Right atrium auricular region (tissue), 2 donors: Measurements from ENCODE around the gene RPS27. TPM values are rescaled to one million over a fixed set of nuclear protein-coding genes. Genes with fewer than 3 reads are reported as not detected.

ENCODE experiments used
- DNase-seq: peaks from one replicate; pipeline ENCODE4 v3.0.0-alpha.2; 2019; ENCODE audit warnings: low spot score
- H3K27ac ChIP-seq, 2 donors: fragments of 200-600 bp; sonication (generic); 1 replicate in 1 of 2; 2 replicates in 1 of 2; pipeline ENCODE4 v1.5.1; 2016 to 2019
- H3K27me3 ChIP-seq, 2 donors: fragments of 200-600 bp; sonication (generic); one replicate each; pipeline versions ENCODE4 v1.5.1 to v1.6.0; 2017 to 2019
- H3K36me3 ChIP-seq: fragments of 200-600 bp; sonication (generic); one replicate; pipeline ENCODE4 v1.5.1; 2016
- H3K4me1 ChIP-seq, 2 donors: fragments of 200-600 bp; sonication (generic); one replicate each; pipeline versions ENCODE4 v1.5.1 to v1.6.0; 2017 to 2019
- H3K4me3 ChIP-seq, 2 donors: fragments of 200-600 bp; sonication (generic); 1 replicate in 1 of 2; 2 replicates in 1 of 2; pipeline ENCODE4 v1.5.1; 2017 to 2019; ENCODE audit warnings: mild to moderate bottlenecking in 1 of 2, moderate library complexity in 1 of 2
- H3K9me3 ChIP-seq, 2 donors: fragments of 200-600 bp; sonication (generic); one replicate each; pipeline ENCODE4 v1.5.1; 2019
- CTCF ChIP-seq, 2 donors: fragments of 200-600 bp; sonication (generic); IDR thresholded peaks; one replicate each; pipeline ENCODE4 v1.5.1; 2019; ENCODE audit warnings: antibody characterized with exemption in 2 of 2
- total RNA-seq, 2 donors: library from RNA; depleted of rRNA; stranded (reverse); fragments of >200 nt; gene quantifications; one replicate each; pipeline ENCODE4 v1.1.0, GENCODE V29; 2016

RPS27 gene
- total RNA-seq, 2 donors from 2014 or later: 709 to 1,582 TPM

DNA sequence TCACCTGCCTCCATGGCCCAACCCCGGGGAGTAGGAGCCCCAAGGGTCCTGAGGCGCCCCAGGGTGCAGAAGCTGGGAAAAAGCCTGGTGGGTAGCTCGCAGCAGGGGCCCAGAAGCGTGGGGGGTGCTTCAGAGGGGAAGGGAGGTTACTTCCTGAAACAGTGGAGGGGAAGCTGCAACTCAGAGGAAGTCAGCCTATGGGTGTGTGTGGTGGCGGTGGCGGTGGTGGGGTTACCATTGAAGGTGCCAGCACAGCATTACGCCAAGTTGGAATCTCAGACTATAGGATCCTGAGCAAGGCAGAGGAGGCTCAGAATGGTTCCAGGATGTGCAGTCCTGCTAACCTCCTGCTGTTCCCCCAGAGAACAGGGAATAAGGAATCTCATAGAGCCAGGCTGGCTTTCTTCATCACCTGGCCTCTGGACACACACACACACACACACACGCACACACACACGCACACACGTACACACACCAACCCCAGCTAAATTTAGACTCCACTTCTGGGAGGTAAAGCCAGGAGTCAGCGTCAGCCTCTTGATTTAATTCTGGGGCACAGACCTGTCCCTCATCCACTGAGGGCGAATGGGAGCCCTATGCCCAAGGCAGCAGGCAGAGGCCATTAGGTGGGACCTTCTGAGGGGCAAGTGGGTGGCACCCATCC, 45.3 kb upstream of the RPS27 start:
- H3K36me3 ChIP-seq: peaks cover 56% of the 10 kb centered on the region
- H3K4me1 ChIP-seq: peaks cover 0 to 35% of the 10 kb centered on the region in 2 donors
- no peaks in the 10 kb centered on the region for H3K27me3 ChIP-seq
- no peaks in the 10 kb centered on the region for H3K9me3 ChIP-seq
- peak overlapping the region; percentile 79 to 90 for H3K4me3 ChIP-seq
- peak overlapping the region; percentile 98 for H3K27ac ChIP-seq
- DNase-seq: peak; percentile 69
- no peak for TF ChIP-seq CTCF (IDR thresholded peaks at IDR 0.05)

DNA sequence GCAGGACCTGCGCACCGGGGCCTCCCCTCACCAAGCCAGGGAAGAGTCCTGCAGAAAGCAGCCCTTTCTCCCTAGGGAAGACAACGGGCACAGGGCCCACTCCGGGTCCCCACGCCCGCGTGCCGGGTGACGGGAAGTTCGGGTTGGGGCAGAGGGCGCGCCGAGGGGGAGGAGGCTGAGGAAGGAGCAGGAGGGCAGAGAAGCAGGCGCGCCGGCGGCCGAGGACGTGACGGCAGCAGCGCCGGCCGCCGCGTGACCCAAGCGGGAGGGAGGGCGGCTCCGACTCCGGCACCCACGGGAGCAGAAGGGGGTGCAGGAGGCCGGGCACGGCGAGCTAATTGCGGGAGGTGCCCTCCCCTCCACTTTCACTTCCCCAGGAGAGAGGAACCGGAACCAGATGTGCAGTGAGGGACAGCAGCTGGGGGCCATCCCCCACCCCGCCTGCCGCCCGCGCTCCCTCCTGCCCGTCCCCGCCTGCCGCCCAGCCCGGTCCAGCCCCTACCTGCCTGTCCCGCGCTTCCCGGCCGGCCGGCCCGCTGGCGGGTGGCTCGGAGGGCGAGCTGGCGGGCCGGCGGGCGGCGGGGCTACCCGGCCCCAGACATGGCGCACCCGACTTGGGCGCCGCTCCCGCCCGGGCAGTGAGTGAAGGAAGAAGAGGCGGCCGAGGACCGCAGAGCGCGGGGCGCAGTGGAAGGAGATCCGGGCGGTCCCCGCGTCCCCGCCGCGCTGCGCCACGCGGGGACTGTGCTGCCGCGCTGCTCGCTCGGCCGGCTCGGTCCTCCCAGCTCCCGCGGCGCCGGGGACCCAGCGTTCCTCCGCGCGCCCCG, 44.6 kb upstream of the RPS27 start:
- peak; percentile 91 for DNase-seq
- H3K4me1 ChIP-seq: peaks cover 0 to 35% of the 10 kb centered on the region in 2 donors
- no peaks in the 10 kb centered on the region for H3K9me3 ChIP-seq
- no peak for TF ChIP-seq CTCF (IDR thresholded peaks at IDR 0.05)
- H3K27ac ChIP-seq: peak overlapping the region; percentile 98
- peak overlapping the region; percentile 79 to 90 for H3K4me3 ChIP-seq
- peaks cover 56% of the 10 kb centered on the region for H3K36me3 ChIP-seq
- no peaks in the 10 kb centered on the region for H3K27me3 ChIP-seq

DNA sequence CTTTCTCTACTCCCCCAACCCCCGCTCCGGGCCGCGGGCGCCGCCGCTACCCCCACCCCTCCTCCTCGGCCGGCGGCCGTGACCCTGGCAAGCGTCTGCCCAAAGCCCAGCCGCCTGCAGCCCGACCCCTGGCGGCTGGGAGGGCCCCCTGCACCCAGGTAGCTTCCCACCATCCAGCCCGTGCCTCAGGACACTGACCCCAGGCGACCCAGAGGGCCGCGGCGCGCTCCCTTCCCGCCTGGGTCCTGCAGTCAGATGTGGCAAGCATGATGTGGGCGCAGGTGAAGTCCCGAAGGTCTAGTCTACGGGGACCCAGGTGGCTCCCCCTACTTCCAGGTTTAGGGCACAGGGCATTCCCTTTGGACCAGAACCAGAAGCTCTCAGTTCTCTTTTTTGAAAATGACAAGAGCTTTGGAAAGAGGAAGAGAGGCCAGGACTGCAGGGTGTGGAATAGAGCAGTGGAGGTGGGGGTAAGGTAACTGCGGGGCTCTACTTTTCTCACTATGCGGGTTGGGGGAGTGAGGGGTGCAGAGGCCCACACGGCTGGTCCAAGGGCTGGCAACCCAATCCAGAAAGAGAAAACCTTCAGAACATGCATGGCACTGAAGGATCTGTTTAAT, 43.8 kb upstream of the RPS27 start, which contains the start of gene DENND4B:
DENND4B (minus strand) TSS at position 97 of the 620 bp plus-strand sequence. CDS start 2,344 bp downstream, outside the sequence.
- H3K27ac ChIP-seq: peak within 1 kb of the TSS; percentile 98
- peak within 1 kb of the TSS; percentile 79 to 90 for H3K4me3 ChIP-seq
- H3K27me3 ChIP-seq: no peaks in the 10 kb centered on the region
- peaks cover 60% of the 10 kb centered on the region for H3K36me3 ChIP-seq
- DNase-seq: peak; percentile 82
- H3K4me1 ChIP-seq: peaks cover 0 to 35% of the 10 kb centered on the region in 2 donors
- TF ChIP-seq CTCF (IDR thresholded peaks at IDR 0.05): peak; percentile 98 to 100
- H3K9me3 ChIP-seq: no peaks in the 10 kb centered on the region

DNA sequence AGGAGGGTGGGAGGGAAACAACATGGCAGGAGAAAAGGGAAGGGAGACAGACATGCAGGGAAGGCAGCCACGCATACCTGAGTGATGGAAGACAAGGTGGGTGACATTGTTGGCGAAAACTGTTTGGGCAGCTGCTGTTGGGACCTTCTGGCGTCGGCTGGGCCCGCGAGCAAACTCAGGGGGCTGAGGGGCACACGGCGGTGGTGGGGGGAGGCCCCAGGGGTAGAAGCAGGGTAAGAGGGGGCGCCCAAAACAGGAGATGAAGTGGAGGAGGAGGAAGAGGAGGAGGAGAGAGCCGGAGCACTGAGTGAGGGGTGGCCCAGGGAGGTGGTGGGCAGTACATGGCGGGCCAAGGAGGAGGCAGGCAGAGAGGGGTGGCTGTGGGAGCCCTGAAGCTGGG, 39.4 kb upstream of the RPS27 start:
- Histone ChIP-seq H3K27me3 (no peaks in the 10 kb centered on the region), H3K36me3 (peaks cover 77% of the 10 kb centered on the region), H3K4me1 (peaks cover 0 to 16% of the 10 kb centered on the region in 2 donors), H3K27ac (no peak overlapping the region), H3K9me3 (no peaks in the 10 kb centered on the region), H3K4me3 (no peak overlapping the region)
- no peak for DNase-seq
- no peak for TF ChIP-seq CTCF (IDR thresholded peaks at IDR 0.05)

DNA sequence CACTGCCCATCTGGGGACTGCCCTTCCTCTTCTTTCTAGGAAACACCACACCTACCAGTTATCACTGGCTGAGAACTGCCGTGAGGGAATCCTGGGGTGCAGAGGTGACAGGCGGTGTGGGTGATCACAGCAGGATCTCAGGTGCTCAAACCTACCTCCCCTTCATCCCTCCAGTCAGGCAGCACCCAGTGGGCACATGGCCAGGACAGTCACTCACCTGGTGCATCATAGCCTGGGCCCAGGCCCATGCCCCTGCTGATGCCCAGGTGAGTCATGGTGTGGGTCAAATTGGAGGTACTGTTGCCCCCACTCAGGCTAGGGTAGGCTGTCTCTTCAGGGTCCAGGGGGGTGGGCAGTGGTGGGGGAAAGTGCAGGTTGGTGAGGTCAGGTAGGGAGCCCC, 38.8 kb upstream of the RPS27 start:
- TF ChIP-seq CTCF (IDR thresholded peaks at IDR 0.05): no peak
- H3K27ac ChIP-seq: no peak overlapping the region
- DNase-seq: no peak
- no peak overlapping the region for H3K4me3 ChIP-seq
- H3K9me3 ChIP-seq: no peaks in the 10 kb centered on the region
- no peaks in the 10 kb centered on the region for H3K27me3 ChIP-seq
- peaks cover 77% of the 10 kb centered on the region for H3K36me3 ChIP-seq
- peaks cover 0 to 20% of the 10 kb centered on the region in 2 donors for H3K4me1 ChIP-seq
